ENCODE data around the gene MRNIP.

GRCh38 chr5:179828756-179829421, 29.7 kb downstream of the MRNIP start:
- TF ChIP-seq YY1 (IDR thresholded peaks at IDR 0.05; ENCODE audit: low read depth) = no peak
- no peak for TF ChIP-seq EGR1 (IDR thresholded peaks at IDR 0.05)
- TF ChIP-seq CEBPB (IDR thresholded peaks at IDR 0.05) = no peak
- no peak for TF ChIP-seq RAD21 (IDR thresholded peaks at IDR 0.05; ENCODE audit: low read depth)
- no peak for TF ChIP-seq EP300 (IDR thresholded peaks at IDR 0.05; ENCODE audit: borderline replicate concordance)
